Measurements from ENCODE around the gene FAM227B.

FAM227B gene

DNA sequence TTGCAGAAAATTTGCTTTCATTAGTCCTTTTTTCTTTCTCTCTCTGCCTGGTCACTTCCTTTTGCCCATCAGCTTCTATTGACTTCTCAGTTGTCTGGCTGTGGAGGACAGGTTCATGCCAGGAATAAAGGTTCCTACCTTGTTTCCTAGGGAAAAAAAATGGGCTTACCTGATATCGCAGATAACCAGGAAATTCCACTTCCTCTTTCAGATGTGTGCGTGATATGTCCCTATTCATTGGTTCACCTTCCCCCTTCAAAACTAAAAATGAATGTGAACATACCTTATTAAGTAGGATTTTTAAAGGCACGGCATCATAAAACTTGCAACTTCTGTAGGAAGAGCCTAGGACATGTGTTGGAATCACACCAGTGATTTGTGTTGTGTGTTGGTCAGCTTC, 317.6 kb downstream of the FAM227B start:
- no peak for DNase-seq (ENCODE audit: low read depth in 1 of 2, low spot score in 1 of 2)

- no peak for DNase-seq (ENCODE audit: low read depth in 1 of 2, low spot score in 1 of 2)
Observed at GRCh38 chr15:49301562-49301961, 319.1 kb downstream of the FAM227B start.

DNA sequence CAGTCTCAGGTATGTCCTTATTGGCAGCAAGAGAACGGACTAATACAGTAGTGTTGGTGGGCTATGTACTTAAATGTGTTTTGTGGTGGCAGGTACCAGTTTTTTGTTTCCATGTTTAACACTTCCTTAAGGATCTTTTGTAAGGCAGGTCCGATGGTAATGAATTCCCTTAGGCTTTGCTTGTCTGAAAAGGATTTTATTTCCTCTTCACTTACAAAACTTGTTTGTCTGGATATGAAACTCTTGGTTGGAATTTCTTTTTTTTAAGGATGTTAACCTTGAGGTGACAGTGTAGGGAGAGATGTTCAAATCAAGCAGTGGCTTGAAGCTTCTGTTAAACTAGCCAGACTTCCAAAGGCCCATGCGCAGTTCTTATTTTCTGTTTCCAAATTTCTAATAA, 319.8 kb downstream of the FAM227B start:
- DNase-seq (ENCODE audit: low read depth in 1 of 2, low spot score in 1 of 2) = no peak

DNA sequence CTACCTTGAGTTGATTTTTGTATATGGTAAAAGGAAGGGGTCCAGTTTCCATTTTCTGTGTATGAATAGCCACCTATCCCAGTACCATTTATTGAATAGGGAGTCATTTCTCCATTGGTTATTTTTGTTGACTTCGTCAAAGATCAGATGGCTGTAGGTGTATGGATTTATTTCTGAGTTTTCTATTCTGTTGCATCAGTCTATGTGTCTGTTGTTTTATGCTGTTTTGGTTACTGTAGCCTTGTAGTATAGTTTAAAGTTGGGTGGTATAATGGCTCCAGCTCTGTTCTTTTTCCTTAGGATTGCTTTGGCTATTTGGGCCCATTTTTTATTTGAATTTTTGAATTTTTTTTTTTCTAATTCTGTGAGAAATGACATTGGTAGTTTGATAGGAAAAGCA, 323.0 kb downstream of the FAM227B start:
- no peak for DNase-seq (ENCODE audit: low read depth in 1 of 2, low spot score in 1 of 2)

DNA sequence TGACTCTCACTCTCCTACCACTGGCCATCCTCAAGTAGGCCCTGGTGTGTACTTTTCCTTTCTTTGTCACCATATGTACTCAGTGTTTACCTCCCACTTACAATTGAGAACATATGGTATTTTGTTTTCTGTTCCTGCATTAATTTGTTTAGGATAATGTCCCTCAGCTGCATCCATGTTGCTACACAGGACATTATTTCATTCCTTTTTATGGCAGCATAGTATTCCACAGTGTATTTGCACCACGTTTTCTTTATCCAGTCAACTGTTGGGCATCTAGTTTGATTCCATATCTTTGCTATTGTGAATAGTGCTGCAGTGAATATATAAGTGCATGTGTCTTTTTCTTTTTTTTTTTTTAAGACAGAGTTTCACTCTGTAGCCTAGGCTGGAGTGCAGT, 324.4 kb downstream of the FAM227B start:
- no peak for DNase-seq (ENCODE audit: low read depth in 1 of 2, low spot score in 1 of 2)

DNA sequence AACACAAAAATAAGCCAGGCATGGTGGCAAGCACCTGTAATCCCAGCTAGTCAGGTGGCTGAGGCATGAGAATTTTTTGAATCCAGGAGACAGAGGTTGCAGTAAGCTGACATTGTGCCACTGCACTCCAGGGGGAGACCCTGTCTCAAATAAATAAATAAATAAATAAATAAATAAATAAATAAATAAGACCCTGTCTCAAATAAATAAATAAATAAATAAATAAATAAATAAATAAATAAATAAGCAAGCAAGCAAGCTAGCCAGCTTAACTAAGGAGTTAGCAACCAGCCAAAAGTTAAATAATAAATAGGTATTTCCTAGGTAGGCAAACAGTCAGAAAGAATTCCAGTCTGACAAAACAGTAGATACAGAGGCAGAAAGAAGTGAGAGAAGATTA, 326.7 kb downstream of the FAM227B start:
- no peak for DNase-seq (ENCODE audit: low read depth in 1 of 2, low spot score in 1 of 2)

DNA sequence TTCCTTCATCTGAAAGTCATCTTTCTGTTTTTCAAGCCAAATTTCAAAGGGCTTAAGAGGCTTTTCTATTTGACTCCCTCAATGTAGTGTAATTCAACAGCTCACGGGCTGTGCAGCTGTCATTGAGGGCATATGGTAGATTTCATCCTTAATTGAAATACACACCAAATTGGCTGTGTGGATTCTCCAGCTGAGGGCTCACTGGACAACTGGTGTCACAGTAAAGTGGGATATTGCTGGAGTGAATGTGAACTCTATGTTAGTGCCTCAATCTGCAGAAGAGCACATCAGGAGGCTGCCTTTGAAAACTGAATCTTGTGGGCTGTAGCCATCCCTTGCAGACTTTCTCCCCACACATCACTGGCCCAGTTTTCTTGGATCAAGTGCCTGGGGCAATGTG, 330.4 kb downstream of the FAM227B start:
- DNase-seq (ENCODE audit: low read depth in 1 of 2, low spot score in 1 of 2) = no peak

DNA sequence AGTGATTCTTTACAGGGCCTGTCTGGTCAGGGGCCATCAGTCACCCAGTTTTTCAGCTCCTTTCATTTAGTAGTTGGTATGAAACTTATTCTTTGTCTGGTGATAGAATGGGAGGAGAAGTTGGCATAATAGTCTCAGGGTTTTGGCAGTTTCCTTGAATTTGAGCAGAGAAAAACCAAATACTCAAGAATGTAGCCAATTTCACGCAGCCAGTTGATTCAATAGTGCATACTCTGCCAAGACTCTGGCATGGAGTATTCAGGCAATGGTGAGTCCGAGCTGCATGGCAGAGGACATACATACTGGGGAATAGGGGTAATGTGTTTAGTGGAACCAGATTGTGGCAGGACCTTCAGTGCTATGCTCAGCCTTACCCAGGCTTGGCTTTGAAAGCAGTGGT, 332.2 kb downstream of the FAM227B start:
- no peak for DNase-seq (ENCODE audit: low read depth in 1 of 2, low spot score in 1 of 2)

DNA sequence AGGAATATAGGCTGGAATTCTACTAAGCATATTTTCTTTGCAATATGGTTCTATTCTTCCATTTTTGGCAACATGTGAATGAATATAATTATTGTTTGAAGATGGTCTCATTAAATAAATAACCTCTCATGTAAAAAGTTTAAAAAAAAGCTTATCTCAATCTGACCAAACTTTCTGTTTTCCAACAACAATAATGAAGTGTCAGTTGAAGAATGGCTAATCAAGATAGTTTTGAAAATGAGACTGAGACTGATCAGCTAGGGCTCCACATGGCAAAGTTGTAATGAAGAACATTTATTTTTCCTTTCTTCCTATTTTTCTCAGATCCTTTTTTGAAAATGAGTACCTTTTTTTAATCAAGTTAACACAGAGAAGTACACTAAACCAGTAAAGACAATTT, 333.1 kb downstream of the FAM227B start:
- DNase-seq (ENCODE audit: low read depth in 1 of 2, low spot score in 1 of 2) = no peak

- no peak for DNase-seq (ENCODE audit: low read depth in 1 of 2, low spot score in 1 of 2)
Observed at GRCh38 chr15:49286649-49287404, 333.8 kb downstream of the FAM227B start.

DNA sequence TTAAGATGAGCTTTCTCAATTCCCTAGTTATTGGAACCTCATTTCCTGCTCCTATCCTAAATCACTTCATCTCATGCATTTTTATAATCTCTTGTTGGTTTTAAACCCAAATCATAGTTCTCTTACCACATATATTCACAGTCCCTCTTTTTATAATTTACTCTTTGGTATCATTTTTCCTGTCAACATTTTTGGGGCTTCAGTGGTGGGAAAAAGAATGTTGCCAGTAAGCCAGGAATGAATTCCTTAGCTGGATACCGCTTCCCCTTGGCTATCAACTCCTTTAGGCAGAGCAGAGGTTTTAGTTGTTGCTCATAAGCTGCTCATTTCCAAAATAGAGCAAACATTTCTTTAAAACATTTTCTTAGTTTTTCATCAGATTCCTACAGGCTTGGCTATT, 338.3 kb downstream of the FAM227B start:
- DNase-seq (ENCODE audit: low read depth in 1 of 2, low spot score in 1 of 2) = no peak

DNA sequence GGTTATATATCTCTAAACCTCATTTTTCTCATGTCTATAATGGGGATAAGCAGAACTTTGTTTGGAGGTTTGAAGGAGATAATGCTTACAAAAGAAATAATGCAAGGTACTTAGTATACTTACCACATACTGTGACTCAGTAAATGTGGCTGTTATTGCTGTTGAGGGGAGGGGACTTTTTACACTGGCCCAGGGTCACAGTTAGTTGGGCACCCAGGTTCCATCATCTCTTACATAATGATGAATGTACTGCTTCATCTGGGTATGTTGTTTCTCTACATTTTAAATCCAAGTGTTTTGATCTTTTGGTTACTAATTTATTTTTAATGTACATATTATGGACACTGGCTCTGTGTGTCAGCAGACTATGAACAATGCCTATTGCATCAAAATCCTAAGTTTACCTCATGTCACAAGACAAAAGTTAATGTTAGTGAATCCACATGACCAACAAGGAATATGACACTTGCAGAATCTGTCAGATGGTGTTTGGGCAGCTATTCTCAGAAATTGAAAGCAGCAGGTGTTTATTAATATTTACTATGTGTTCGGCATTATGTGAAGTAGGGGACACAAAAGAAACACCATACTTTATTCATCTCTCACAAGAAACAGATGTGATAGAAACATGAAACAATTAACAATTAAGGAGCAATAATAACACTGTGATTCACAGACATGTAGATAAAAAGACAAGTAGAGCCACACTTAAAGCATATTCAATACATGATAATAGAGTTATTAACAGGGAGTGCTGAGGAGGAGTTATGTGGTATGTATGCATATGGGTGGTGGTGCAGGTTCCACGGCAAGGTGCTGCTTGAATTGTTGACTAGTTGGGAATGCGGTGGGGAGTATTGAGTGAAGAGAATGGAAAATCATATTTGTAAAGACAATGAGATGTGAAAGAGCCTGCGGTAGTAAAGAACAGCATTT, 340.8 kb downstream of the FAM227B start:
- DNase-seq (ENCODE audit: low read depth in 1 of 2, low spot score in 1 of 2) = no peak

- no peak for DNase-seq (ENCODE audit: low read depth in 1 of 2, low spot score in 1 of 2)
Observed at GRCh38 chr15:49278751-49279150, 341.9 kb downstream of the FAM227B start.
